Trophoblast cell (in vitro differentiated cells and primary cell): ENCODE data around the gene PDCD5.
A peak's percentile ranks its signal among the peaks of the same experiment; 100 is the strongest.

ENCODE experiments used
- DNase-seq, 2 donors: peaks; one replicate each; pipeline ENCODE4 v3.0.0-alpha.2; 2016
- H2AFZ ChIP-seq: 2 replicates; pipeline ENCODE4 v1.6.1; 2013; ENCODE audit warnings: low read length, moderate library complexity, mild to moderate bottlenecking; ENCODE audit not compliant: insufficient read depth, poor library complexity
- H2AK5ac ChIP-seq: 2 replicates; pipeline ENCODE4 v1.6.1; 2013; ENCODE audit warnings: mild to moderate bottlenecking, low read length
- H2BK120ac ChIP-seq: 2 replicates; pipeline ENCODE4 v1.6.1; 2013; ENCODE audit warnings: low read length, mild to moderate bottlenecking, moderate library complexity; ENCODE audit not compliant: insufficient read depth, poor library complexity
- H2BK12ac ChIP-seq: 2 replicates; pipeline ENCODE4 v1.6.1; 2013; ENCODE audit warnings: mild to moderate bottlenecking, low read length, moderate library complexity
- H2BK5ac ChIP-seq: 2 replicates; pipeline ENCODE4 v1.6.1; 2013; ENCODE audit warnings: low read length, low read depth, moderate library complexity, mild to moderate bottlenecking; ENCODE audit not compliant: poor library complexity
- H3K14ac ChIP-seq: 2 replicates; pipeline ENCODE4 v1.6.1; 2013; ENCODE audit warnings: mild to moderate bottlenecking, low read length
- H3K18ac ChIP-seq: 2 replicates; pipeline ENCODE4 v1.6.1; 2013; ENCODE audit warnings: mild to moderate bottlenecking, low read length
- H3K23ac ChIP-seq: 2 replicates; pipeline ENCODE4 v1.6.1; 2013; ENCODE audit warnings: low read length
- H3K27ac ChIP-seq: 2 replicates; pipeline ENCODE4 v1.5.1; 2013; ENCODE audit warnings: low read depth, mild to moderate bottlenecking, inconsistent platforms, low read length, moderate library complexity
- H3K27me3 ChIP-seq: 2 replicates; pipeline ENCODE4 v1.6.1; 2013; ENCODE audit warnings: inconsistent platforms, mild to moderate bottlenecking, low read length, moderate library complexity; ENCODE audit not compliant: insufficient read depth
- H3K36me3 ChIP-seq, 2 experiments: 1 replicate in 1 of 2; 2 replicates in 1 of 2; pipeline ENCODE4 v1.6.1; 2013; ENCODE audit warnings: low read length in 2 of 2, mild to moderate bottlenecking in 2 of 2, moderate library complexity in 1 of 2; ENCODE audit not compliant: insufficient read depth in 2 of 2, control insufficient read depth in 1 of 2
- H3K4ac ChIP-seq: 2 replicates; pipeline ENCODE4 v1.6.1; 2013; ENCODE audit warnings: low read depth, mild to moderate bottlenecking, low read length, moderate library complexity
- H3K4me1 ChIP-seq, 2 experiments: 1 replicate in 1 of 2; 2 replicates in 1 of 2; pipeline ENCODE4 v1.6.1; 2013; ENCODE audit warnings: low read length in 2 of 2, mild to moderate bottlenecking in 2 of 2, moderate library complexity in 1 of 2; ENCODE audit not compliant: insufficient read depth in 2 of 2, control insufficient read depth in 1 of 2
- H3K4me2 ChIP-seq: 2 replicates; pipeline ENCODE4 v1.6.1; 2013; ENCODE audit warnings: inconsistent platforms, mild to moderate bottlenecking, low read length, moderate library complexity
- H3K4me3 ChIP-seq: 2 replicates; pipeline ENCODE4 v1.5.1; 2013; ENCODE audit warnings: mild to moderate bottlenecking, low read depth, low read length, inconsistent platforms
- H3K79me1 ChIP-seq: one replicate; pipeline ENCODE4 v1.6.1; 2013; ENCODE audit warnings: low read length
- H3K79me2 ChIP-seq: 2 replicates; pipeline ENCODE4 v1.6.1; 2013; ENCODE audit warnings: low read length, mild to moderate bottlenecking; ENCODE audit not compliant: control insufficient read depth, insufficient read depth, poor library complexity
- H3K9ac ChIP-seq: 2 replicates; pipeline ENCODE4 v1.6.1; 2013; ENCODE audit warnings: mild to moderate bottlenecking, low read length
- H3K9me3 ChIP-seq: 2 replicates; pipeline ENCODE4 v1.6.1; 2013; ENCODE audit warnings: low read depth, mild to moderate bottlenecking, control low read depth, inconsistent platforms, low read length; ENCODE audit not compliant: insufficient read depth
- H4K12ac ChIP-seq: 2 replicates; pipeline ENCODE4 v1.6.1; 2013; ENCODE audit warnings: low read depth, mild to moderate bottlenecking, low read length, moderate library complexity
- H4K8ac ChIP-seq: 2 replicates; pipeline ENCODE4 v1.6.1; 2013; ENCODE audit warnings: low read depth, mild to moderate bottlenecking, low read length, moderate library complexity
- H4K91ac ChIP-seq: one replicate; pipeline ENCODE4 v1.6.1; 2013; ENCODE audit warnings: low read depth, mild to moderate bottlenecking, low read length, moderate library complexity
- WGBS: extraction: QIAGEN DNeasy Blood & Tissue Kit; methylation state at CpG from one replicate; pipeline ENCODE4 v1.1.7; 2013; ENCODE audit warnings: missing lambda C conversion rate; ENCODE audit not compliant: insufficient read length, insufficient coverage; ENCODE audit errors: extremely low coverage; 5-methylcytosine and 5-hydroxymethylcytosine counted together

PDCD5 gene

GRCh38 chr19:32595491-32595890, 14.5 kb downstream of the PDCD5 start:
- no peak overlapping the region for H4K91ac ChIP-seq
- no peak overlapping the region for H3K23ac ChIP-seq
- H4K8ac ChIP-seq, result no peak overlapping the region
- no peak overlapping the region for H3K27ac ChIP-seq
- no peak overlapping the region for H3K4me3 ChIP-seq
- no peak for DNase-seq
- no peak overlapping the region for H2BK5ac ChIP-seq
- peaks cover 30 to 36% of the 10 kb centered on the region in 2 experiments for H3K36me3 ChIP-seq
- no peak overlapping the region for H4K12ac ChIP-seq
- no peak overlapping the region for H2BK12ac ChIP-seq
- H3K79me2 ChIP-seq, result no peaks in the 10 kb centered on the region
- no peaks in the 10 kb centered on the region for H3K27me3 ChIP-seq
- H2AFZ ChIP-seq, result no peak overlapping the region
- no peak overlapping the region for H3K9ac ChIP-seq
- H3K14ac ChIP-seq, result no peak overlapping the region
- H3K18ac ChIP-seq, result no peak overlapping the region
- H2BK120ac ChIP-seq, result no peak overlapping the region
- no peaks in the 10 kb centered on the region for H3K79me1 ChIP-seq
- no peak overlapping the region for H3K4ac ChIP-seq
- no CpG with 5 or more reads among the region's 6 CpGs for WGBS
- H2AK5ac ChIP-seq, result no peak overlapping the region
- no peaks in the 10 kb centered on the region for H3K9me3 ChIP-seq
- H3K4me1 ChIP-seq, result no peaks in the 10 kb centered on the region
- H3K4me2 ChIP-seq, result no peak overlapping the region

GRCh38 chr19:32598022-32598421, 17.0 kb downstream of the PDCD5 start:
- no peak for DNase-seq
- no peak overlapping the region for H3K9ac ChIP-seq
- H2BK120ac ChIP-seq, result no peak overlapping the region
- no peak overlapping the region for H2AK5ac ChIP-seq
- no peaks in the 10 kb centered on the region for H3K79me2 ChIP-seq
- H3K18ac ChIP-seq, result no peak overlapping the region
- no peak overlapping the region for H4K91ac ChIP-seq
- H2AFZ ChIP-seq, result no peak overlapping the region
- no peak overlapping the region for H3K23ac ChIP-seq
- no peak overlapping the region for H2BK12ac ChIP-seq
- no peaks in the 10 kb centered on the region for H3K4me1 ChIP-seq
- peaks cover 30 to 36% of the 10 kb centered on the region in 2 experiments for H3K36me3 ChIP-seq
- no peak overlapping the region for H3K14ac ChIP-seq
- no peak overlapping the region for H3K4me2 ChIP-seq
- H3K9me3 ChIP-seq, result no peaks in the 10 kb centered on the region
- H3K4me3 ChIP-seq, result no peak overlapping the region
- no peak overlapping the region for H4K8ac ChIP-seq
- no peak overlapping the region for H3K4ac ChIP-seq
- H2BK5ac ChIP-seq, result no peak overlapping the region
- H3K27ac ChIP-seq, result no peak overlapping the region
- no peaks in the 10 kb centered on the region for H3K79me1 ChIP-seq
- no CpG with 5 or more reads among the region's 11 CpGs for WGBS
- no peaks in the 10 kb centered on the region for H3K27me3 ChIP-seq
- no peak overlapping the region for H4K12ac ChIP-seq

DNA sequence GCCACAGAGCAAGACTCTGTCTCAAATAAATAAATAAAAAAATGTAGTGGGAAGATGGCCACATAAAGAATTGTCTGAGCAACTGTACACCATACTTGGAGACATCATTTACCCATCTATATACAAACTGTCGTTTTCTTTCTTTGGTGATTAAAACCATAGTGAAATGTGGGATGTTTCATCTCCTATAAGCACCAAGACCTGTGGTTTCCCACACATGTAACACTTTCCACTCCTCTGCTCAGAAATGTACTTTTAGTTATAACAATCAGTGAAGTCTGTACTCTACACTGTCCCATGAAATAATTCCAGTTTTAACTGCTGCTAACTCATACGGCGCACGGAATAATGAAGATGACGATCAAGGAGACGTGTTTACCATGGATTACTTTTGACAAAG, 18.3 kb downstream of the PDCD5 start:
- no peak overlapping the region for H3K23ac ChIP-seq
- H4K8ac ChIP-seq, result no peak overlapping the region
- no CpG with 5 or more reads among the region's 6 CpGs for WGBS
- H2BK5ac ChIP-seq, result no peak overlapping the region
- H2AK5ac ChIP-seq, result no peak overlapping the region
- H3K4me1 ChIP-seq, result no peaks in the 10 kb centered on the region
- no peaks in the 10 kb centered on the region for H3K79me2 ChIP-seq
- H2BK120ac ChIP-seq, result no peak overlapping the region
- H3K4me2 ChIP-seq, result no peak overlapping the region
- no peak for DNase-seq
- no peak overlapping the region for H2BK12ac ChIP-seq
- no peak overlapping the region for H3K9ac ChIP-seq
- H3K4ac ChIP-seq, result no peak overlapping the region
- no peak overlapping the region for H3K4me3 ChIP-seq
- H2AFZ ChIP-seq, result no peak overlapping the region
- no peak overlapping the region for H4K91ac ChIP-seq
- no peak overlapping the region for H3K18ac ChIP-seq
- peaks cover 34 to 42% of the 10 kb centered on the region in 2 experiments for H3K36me3 ChIP-seq
- H3K27ac ChIP-seq, result no peak overlapping the region
- H3K9me3 ChIP-seq, result peaks cover 3% of the 10 kb centered on the region
- no peak overlapping the region for H3K14ac ChIP-seq
- no peaks in the 10 kb centered on the region for H3K27me3 ChIP-seq
- no peaks in the 10 kb centered on the region for H3K79me1 ChIP-seq
- no peak overlapping the region for H4K12ac ChIP-seq

DNA sequence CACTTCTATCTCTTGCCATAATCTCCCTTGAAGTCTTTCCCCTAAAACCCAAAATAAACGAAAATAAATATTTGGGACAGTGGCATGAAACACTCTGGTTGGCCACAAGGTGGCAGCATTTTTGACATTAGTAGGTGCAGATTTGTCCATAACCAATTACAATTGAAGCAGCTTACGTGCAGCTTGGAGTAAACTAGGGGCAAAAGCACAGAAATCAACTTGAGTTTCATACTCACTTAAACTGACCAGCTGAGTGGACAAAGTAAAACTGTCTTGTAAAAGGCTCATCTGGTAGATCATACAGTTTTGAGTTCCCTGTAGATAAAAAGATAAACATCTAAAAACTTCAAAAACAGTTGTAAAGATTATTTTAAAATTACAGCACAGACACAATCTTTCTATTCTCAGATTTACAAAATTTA, 18.8 kb downstream of the PDCD5 start:
- no peak overlapping the region for H2BK5ac ChIP-seq
- H3K27ac ChIP-seq, result no peak overlapping the region
- WGBS, result no CpG with 5 or more reads among the region's 2 CpGs
- H4K8ac ChIP-seq, result no peak overlapping the region
- peaks cover 3% of the 10 kb centered on the region for H3K9me3 ChIP-seq
- H3K9ac ChIP-seq, result no peak overlapping the region
- no peak overlapping the region for H2BK120ac ChIP-seq
- no peak overlapping the region for H3K23ac ChIP-seq
- no peak overlapping the region for H3K18ac ChIP-seq
- no peak overlapping the region for H2AFZ ChIP-seq
- no peaks in the 10 kb centered on the region for H3K79me1 ChIP-seq
- no peaks in the 10 kb centered on the region for H3K79me2 ChIP-seq
- H3K4me3 ChIP-seq, result no peak overlapping the region
- no peak overlapping the region for H2AK5ac ChIP-seq
- H4K12ac ChIP-seq, result no peak overlapping the region
- no peak overlapping the region for H4K91ac ChIP-seq
- peak; percentile 20 to 73 for DNase-seq
- peaks cover 35 to 41% of the 10 kb centered on the region in 2 experiments for H3K36me3 ChIP-seq
- no peak overlapping the region for H3K4me2 ChIP-seq
- H3K27me3 ChIP-seq, result no peaks in the 10 kb centered on the region
- no peaks in the 10 kb centered on the region for H3K4me1 ChIP-seq
- no peak overlapping the region for H3K4ac ChIP-seq
- no peak overlapping the region for H3K14ac ChIP-seq
- H2BK12ac ChIP-seq, result no peak overlapping the region
